Hepatocyte (in vitro differentiated cells): ENCODE results near the gene ADRM1.

ENCODE experiments used
- CTCF ChIP-seq: fragments of 200-600 bp; sonication (generic); IDR thresholded peaks from 2 replicates; pipeline ENCODE4 v1.5.1; 2016; ENCODE audit warnings: antibody characterized with exemption, mild to moderate bottlenecking; ENCODE audit not compliant: poor library complexity
- EZH2 ChIP-seq: fragments of 200-600 bp; sonication (generic); IDR thresholded peaks from 2 replicates; pipeline ENCODE4 v1.6.1; 2016; ENCODE audit warnings: antibody characterized with exemption, mild to moderate bottlenecking, borderline replicate concordance

- no peak for TF ChIP-seq CTCF
- no peak for TF ChIP-seq EZH2
Measured at GRCh38 chr20:62307226-62308101, 4.7 kb downstream of the ADRM1 start.
